ENCODE measurements around the gene JAKMIP3. TPM values are rescaled to one million over a fixed set of nuclear protein-coding genes. Genes with fewer than 3 reads are reported as not detected.

The JAKMIP3 gene
- total and polyA plus RNA-seq, 10 of the 15 experiments (the other 5 are each of a cell fraction or from before 2014, with no cell fraction given): 0.01 TPM; not detected in 7

GRCh38 chr10:132111121-132111731 is 45.5 kb downstream of the JAKMIP3 start:
- Histone ChIP-seq H3K4me2 (ENCODE audit: control insufficient read depth, insufficient read depth) (no peak overlapping the region), H3K9me3 (replicated peaks; ENCODE audit: control insufficient read depth, insufficient read depth, low read length) (no peaks in the 10 kb centered on the region), H4K20me1 (ENCODE audit: control insufficient read depth, insufficient read depth) (no peaks in the 10 kb centered on the region), H3K36me3 (ENCODE audit: control insufficient read depth in 2 of 2, insufficient read depth in 2 of 2, low read length in 1 of 2) (no peaks in the 10 kb centered on the region), H3K27me3 (replicated peaks in 1 of 2; ENCODE audit: control insufficient read depth in 2 of 2, insufficient read depth in 2 of 2, low read length in 1 of 2) (no peaks in the 10 kb centered on the region), H2AFZ (ENCODE audit: control insufficient read depth, low read depth, low read length) (no peak overlapping the region), H3K27ac (ENCODE audit: control insufficient read depth, insufficient read depth) (no peak overlapping the region), H3K4me3 (no peak overlapping the region), H3K4me1 (ENCODE audit: control insufficient read depth, insufficient read depth, low read length) (no peaks in the 10 kb centered on the region), H3K79me2 (ENCODE audit: control insufficient read depth, insufficient read depth, low read length) (no peaks in the 10 kb centered on the region), H3K9ac (ENCODE audit: control insufficient read depth, insufficient read depth, low read length) (no peak overlapping the region)
- ATAC-seq: no peak
- FAIRE-seq: no peak
- intact Hi-C loops (cut with micrococcal nuclease; ENCODE audit: unreplicated experiment): no loop called here
- SMC1A ChIA-PET (ENCODE audit: uncharacterized antibody, unreplicated experiment): no interaction called here
- POLR2A ChIA-PET: no interaction called here
- in situ Hi-C loops (cut with MboI): no loop called here
- TF ChIP-seq ZNF207 (IDR thresholded peaks at IDR 0.05; ENCODE audit: borderline replicate concordance): no peak
- TF ChIP-seq POLR2AphosphoS2 (IDR thresholded peaks at IDR 0.05; ENCODE audit: low read depth, low read length): no peak
- no peak for TF ChIP-seq BRCA1 (IDR thresholded peaks at IDR 0.05; ENCODE audit: low read depth, low read length)
- TF ChIP-seq EED (IDR thresholded peaks at IDR 0.05; ENCODE audit: low read depth): no peak
- no peak for TF ChIP-seq ZSCAN29 (IDR thresholded peaks at IDR 0.05)
- TF ChIP-seq MYC (IDR thresholded peaks at IDR 0.05; ENCODE audit: insufficient read depth, insufficient read length, insufficient replicate concordance, low read length, severe bottlenecking): no peak
- no peak for DNase-seq (ENCODE audit: low read depth, low spot score)
- RAD21 ChIA-PET (ENCODE audit: unreplicated experiment): no interaction called here
- WGBS (ENCODE audit: insufficient coverage, insufficient replicate concordance, low lambda C conversion rate, missing lambda C conversion rate): 33% methylated on average over 14 of the region's 14 CpGs
- CTCF ChIA-PET: no interaction called here
- BruUV-seq (replicated peaks): no TSS peak

GRCh38 chr10:132111871-132112341 is 46.2 kb downstream of the JAKMIP3 start:
- in situ Hi-C loops (cut with MboI): no loop called here
- Histone ChIP-seq H3K9ac (ENCODE audit: control insufficient read depth, insufficient read depth, low read length) (no peak overlapping the region), H3K27ac (ENCODE audit: control insufficient read depth, insufficient read depth) (no peak overlapping the region), H3K27me3 (replicated peaks in 1 of 2; ENCODE audit: control insufficient read depth in 2 of 2, insufficient read depth in 2 of 2, low read length in 1 of 2) (no peaks in the 10 kb centered on the region), H3K36me3 (ENCODE audit: control insufficient read depth in 2 of 2, insufficient read depth in 2 of 2, low read length in 1 of 2) (no peaks in the 10 kb centered on the region), H3K4me1 (ENCODE audit: control insufficient read depth, insufficient read depth, low read length) (no peaks in the 10 kb centered on the region), H4K20me1 (ENCODE audit: control insufficient read depth, insufficient read depth) (no peaks in the 10 kb centered on the region), H3K79me2 (ENCODE audit: control insufficient read depth, insufficient read depth, low read length) (no peaks in the 10 kb centered on the region), H3K4me3 (no peak overlapping the region), H3K4me2 (ENCODE audit: control insufficient read depth, insufficient read depth) (no peak overlapping the region), H2AFZ (ENCODE audit: control insufficient read depth, low read depth, low read length) (no peak overlapping the region), H3K9me3 (replicated peaks; ENCODE audit: control insufficient read depth, insufficient read depth, low read length) (no peaks in the 10 kb centered on the region)
- ChIA-PET RAD21 (ENCODE audit: unreplicated experiment) (no interaction called here), CTCF (no interaction called here), POLR2A (no interaction called here), SMC1A (ENCODE audit: uncharacterized antibody, unreplicated experiment) (no interaction called here)
- FAIRE-seq (no peak), DNase-seq (ENCODE audit: low read depth, low spot score) (no peak), ATAC-seq (no peak)
- intact Hi-C loops (cut with micrococcal nuclease; ENCODE audit: unreplicated experiment): no loop called here
- BruUV-seq (replicated peaks): no TSS peak
- 50% methylated on average over 17 of the region's 20 CpGs for WGBS (ENCODE audit: insufficient coverage, insufficient replicate concordance, low lambda C conversion rate, missing lambda C conversion rate)
- TF ChIP-seq SKIL (IDR thresholded peaks at IDR 0.05; ENCODE audit: low read depth, poor library complexity, severe bottlenecking) (no peak), SIN3A (IDR thresholded peaks at IDR 0.05; ENCODE audit: low read depth, low read length) (no peak), TCF12 (IDR thresholded peaks at IDR 0.05; ENCODE audit: low read depth, low read length) (no peak), CUX1 (IDR thresholded peaks at IDR 0.05; ENCODE audit: insufficient replicate concordance, low read depth, low read length) (no peak), SUZ12 (IDR thresholded peaks at IDR 0.05; ENCODE audit: unreplicated experiment) (no peak)

Measured in GM12878 (cell line).